ENCODE measurements around the gene MDN1.

The MDN1 gene

DNA sequence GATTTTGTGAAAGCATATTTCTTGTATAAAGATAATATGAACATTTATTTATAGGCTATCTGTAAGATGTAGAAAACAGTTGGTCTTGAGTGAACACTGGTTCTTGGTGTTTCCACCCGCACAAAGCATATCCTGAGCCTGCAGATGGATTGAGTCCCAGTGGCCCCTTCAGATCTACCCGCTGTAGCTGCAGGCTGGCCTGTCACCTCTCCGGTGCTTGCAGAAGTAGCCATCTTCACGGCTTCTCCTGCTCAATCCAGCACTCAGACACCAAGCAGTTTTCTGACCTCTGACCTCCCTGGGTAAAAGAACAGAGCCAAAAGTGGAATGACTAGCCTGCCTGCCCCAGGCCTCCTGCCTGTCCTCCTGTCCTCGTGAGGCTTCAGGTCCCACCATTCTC is 203.7 kb downstream of the MDN1 start:
- Histone ChIP-seq H3K27me3 (ENCODE audit: control insufficient read depth in 1 of 2, insufficient read depth in 1 of 2, low read length in 2 of 2) (no peaks in the 10 kb centered on the region), H2AK5ac (ENCODE audit: low read length, severe bottlenecking) (no peak overlapping the region), H2BK120ac (ENCODE audit: low read depth, low read length) (no peak overlapping the region), H3K4me2 (ENCODE audit: low read length, poor library complexity, severe bottlenecking) (no peak overlapping the region), H3K79me1 (replicated peaks; ENCODE audit: low read length, poor library complexity, severe bottlenecking) (no peaks in the 10 kb centered on the region), H3K14ac (ENCODE audit: low read length in 2 of 2) (no peak overlapping the region), H4K91ac (ENCODE audit: low read length) (no peak overlapping the region), H3K18ac (ENCODE audit: low read depth in 1 of 2, low read length in 2 of 2) (no peak overlapping the region), H2BK15ac (ENCODE audit: low read depth, poor library complexity, severe bottlenecking) (no peak overlapping the region), H3K9me3 (ENCODE audit: control insufficient read depth, low read length) (no peaks in the 10 kb centered on the region), H2BK12ac (ENCODE audit: low read length in 2 of 2) (no peak overlapping the region), H3K23ac (ENCODE audit: low read length in 2 of 2) (no peak overlapping the region), H3K4ac (ENCODE audit: low read depth in 1 of 2, low read length in 2 of 2) (no peak overlapping the region), H3K27ac (ENCODE audit: low read length, poor library complexity, severe bottlenecking) (no peak overlapping the region), H2BK5ac (ENCODE audit: low read depth, low read length, poor library complexity, severe bottlenecking) (no peak overlapping the region), H3K36me3 (ENCODE audit: control insufficient read depth in 1 of 2, insufficient read depth in 2 of 2, low read depth in 1 of 2, low read length in 2 of 2) (no peaks in the 10 kb centered on the region), H4K8ac (ENCODE audit: low read length) (no peak overlapping the region), H3K4me3 (ENCODE audit: insufficient read depth in 1 of 2, low read depth in 1 of 2, low read length in 2 of 2) (no peak overlapping the region), H3K4me1 (ENCODE audit: control insufficient read depth, insufficient read depth, low read depth, low read length) (peaks cover 2% of the 10 kb centered on the region), H3K9ac (ENCODE audit: low read length) (no peak overlapping the region), H2AFZ (ENCODE audit: low read depth, low read length) (no peak overlapping the region)
- DNase-seq = no peak
- 82% methylated on average over 5 of the region's 5 CpGs for WGBS

DNA sequence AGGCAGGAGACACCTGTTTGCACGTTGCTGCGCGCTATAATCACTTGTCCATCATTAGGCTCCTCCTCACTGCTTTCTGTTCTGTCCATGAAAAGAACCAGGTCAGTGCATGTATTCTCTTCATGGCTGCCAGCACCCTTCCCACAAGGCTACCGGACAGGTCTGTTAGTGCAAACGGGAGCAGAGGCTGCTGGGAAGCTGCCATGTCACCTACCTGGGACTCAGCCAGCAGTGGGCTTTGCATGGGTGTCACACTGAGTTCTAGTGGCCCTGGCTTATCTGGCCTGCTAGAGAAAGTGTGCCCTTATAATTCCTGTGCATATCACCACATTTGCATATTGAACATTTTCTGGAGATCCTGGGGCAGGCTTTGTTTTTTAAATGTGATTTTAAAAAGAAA is 205.8 kb downstream of the MDN1 start:
- no peak overlapping the region for H3K4ac ChIP-seq (ENCODE audit: low read depth in 1 of 2, low read length in 2 of 2)
- H3K9ac ChIP-seq (ENCODE audit: low read length) = no peak overlapping the region
- no peaks in the 10 kb centered on the region for H3K27me3 ChIP-seq (ENCODE audit: control insufficient read depth in 1 of 2, insufficient read depth in 1 of 2, low read length in 2 of 2)
- WGBS = over 99% methylated on average over 5 of the region's 5 CpGs
- no peaks in the 10 kb centered on the region for H3K9me3 ChIP-seq (ENCODE audit: control insufficient read depth, low read length)
- H2AFZ ChIP-seq (ENCODE audit: low read depth, low read length) = no peak overlapping the region
- no peak overlapping the region for H3K4me2 ChIP-seq (ENCODE audit: low read length, poor library complexity, severe bottlenecking)
- no peak overlapping the region for H3K18ac ChIP-seq (ENCODE audit: low read depth in 1 of 2, low read length in 2 of 2)
- no peak overlapping the region for H3K23ac ChIP-seq (ENCODE audit: low read length in 2 of 2)
- no peak overlapping the region for H2BK120ac ChIP-seq (ENCODE audit: low read depth, low read length)
- no peak overlapping the region for H2BK15ac ChIP-seq (ENCODE audit: low read depth, poor library complexity, severe bottlenecking)
- no peak overlapping the region for H3K14ac ChIP-seq (ENCODE audit: low read length in 2 of 2)
- no peak overlapping the region for H3K4me3 ChIP-seq (ENCODE audit: insufficient read depth in 1 of 2, low read depth in 1 of 2, low read length in 2 of 2)
- DNase-seq = no peak
- peaks cover 2% of the 10 kb centered on the region for H3K4me1 ChIP-seq (ENCODE audit: control insufficient read depth, insufficient read depth, low read depth, low read length)
- H2BK5ac ChIP-seq (ENCODE audit: low read depth, low read length, poor library complexity, severe bottlenecking) = no peak overlapping the region
- no peak overlapping the region for H2AK5ac ChIP-seq (ENCODE audit: low read length, severe bottlenecking)
- no peak overlapping the region for H3K27ac ChIP-seq (ENCODE audit: low read length, poor library complexity, severe bottlenecking)
- no peak overlapping the region for H4K8ac ChIP-seq (ENCODE audit: low read length)
- no peak overlapping the region for H2BK12ac ChIP-seq (ENCODE audit: low read length in 2 of 2)
- no peaks in the 10 kb centered on the region for H3K79me1 ChIP-seq (replicated peaks; ENCODE audit: low read length, poor library complexity, severe bottlenecking)
- H3K36me3 ChIP-seq (ENCODE audit: control insufficient read depth in 1 of 2, insufficient read depth in 2 of 2, low read depth in 1 of 2, low read length in 2 of 2) = no peaks in the 10 kb centered on the region
- H4K91ac ChIP-seq (ENCODE audit: low read length) = no peak overlapping the region

DNA sequence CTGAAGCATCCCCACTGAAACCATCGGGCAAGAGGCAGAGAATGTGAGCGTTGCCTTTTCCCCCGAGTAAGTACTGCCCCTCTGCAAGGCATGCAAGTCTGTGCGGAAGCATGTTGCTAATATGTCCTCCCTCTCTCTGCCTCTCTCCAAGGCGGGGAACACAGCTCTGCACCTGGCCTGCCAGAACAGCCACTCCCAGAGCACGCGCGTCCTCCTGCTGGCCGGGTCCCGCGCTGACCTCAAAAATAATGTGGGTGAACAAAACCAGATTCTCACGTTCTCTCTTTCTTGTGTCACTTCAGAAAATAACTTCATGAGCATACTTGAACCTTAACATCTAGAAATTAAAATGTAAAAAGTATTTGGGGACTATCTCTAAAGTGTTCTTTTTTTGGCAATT is 207.5 kb downstream of the MDN1 start:
- peaks cover 2% of the 10 kb centered on the region for H3K4me1 ChIP-seq (ENCODE audit: control insufficient read depth, insufficient read depth, low read depth, low read length)

DNA sequence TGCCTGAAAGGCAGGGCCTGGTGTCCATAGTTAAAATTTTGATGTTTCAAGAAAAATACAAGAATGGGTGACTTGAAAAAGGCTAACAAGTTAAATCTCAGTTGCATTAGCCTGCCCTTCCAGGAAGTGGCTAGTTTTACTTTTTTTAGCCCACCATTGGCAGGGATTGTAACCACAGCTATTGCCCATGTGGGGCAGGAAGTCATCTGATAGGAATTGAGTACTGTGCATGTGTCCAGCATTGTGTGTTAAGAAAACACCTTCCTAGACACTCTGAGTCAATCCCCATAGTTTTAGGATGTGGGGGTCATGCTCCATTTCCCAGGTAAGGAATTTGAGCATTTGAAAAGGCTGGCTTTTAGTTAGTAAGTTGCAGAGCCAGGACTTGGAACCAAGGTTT is 207.9 kb downstream of the MDN1 start:
- Histone ChIP-seq H3K36me3 (ENCODE audit: control insufficient read depth in 1 of 2, insufficient read depth in 2 of 2, low read depth in 1 of 2, low read length in 2 of 2) (no peaks in the 10 kb centered on the region), H3K23ac (ENCODE audit: low read length in 2 of 2) (no peak overlapping the region), H3K4ac (ENCODE audit: low read depth in 1 of 2, low read length in 2 of 2) (no peak overlapping the region), H4K8ac (ENCODE audit: low read length) (no peak overlapping the region), H3K4me1 (ENCODE audit: control insufficient read depth, insufficient read depth, low read depth, low read length) (peaks cover 2% of the 10 kb centered on the region), H4K91ac (ENCODE audit: low read length) (no peak overlapping the region), H3K4me2 (ENCODE audit: low read length, poor library complexity, severe bottlenecking) (no peak overlapping the region), H2BK120ac (ENCODE audit: low read depth, low read length) (no peak overlapping the region), H2BK12ac (ENCODE audit: low read length in 2 of 2) (no peak overlapping the region), H2BK5ac (ENCODE audit: low read depth, low read length, poor library complexity, severe bottlenecking) (no peak overlapping the region), H2AFZ (ENCODE audit: low read depth, low read length) (no peak overlapping the region), H3K14ac (ENCODE audit: low read length in 2 of 2) (no peak overlapping the region), H3K27ac (ENCODE audit: low read length, poor library complexity, severe bottlenecking) (no peak overlapping the region), H3K9me3 (ENCODE audit: control insufficient read depth, low read length) (no peaks in the 10 kb centered on the region), H3K27me3 (ENCODE audit: control insufficient read depth in 1 of 2, insufficient read depth in 1 of 2, low read length in 2 of 2) (no peaks in the 10 kb centered on the region), H3K79me1 (replicated peaks; ENCODE audit: low read length, poor library complexity, severe bottlenecking) (no peaks in the 10 kb centered on the region), H3K18ac (ENCODE audit: low read depth in 1 of 2, low read length in 2 of 2) (no peak overlapping the region), H3K4me3 (ENCODE audit: insufficient read depth in 1 of 2, low read depth in 1 of 2, low read length in 2 of 2) (no peak overlapping the region), H2AK5ac (ENCODE audit: low read length, severe bottlenecking) (no peak overlapping the region), H3K9ac (ENCODE audit: low read length) (no peak overlapping the region), H2BK15ac (ENCODE audit: low read depth, poor library complexity, severe bottlenecking) (no peak overlapping the region)
- peak; percentile 5 for DNase-seq

More for the DNA sequence above, 207.5 kb downstream of the MDN1 start:
- H2BK12ac ChIP-seq (ENCODE audit: low read length in 2 of 2) = no peak overlapping the region
- 86% methylated on average over 11 of the region's 12 CpGs for WGBS
- no peak overlapping the region for H3K4ac ChIP-seq (ENCODE audit: low read depth in 1 of 2, low read length in 2 of 2)
- no peak overlapping the region for H3K14ac ChIP-seq (ENCODE audit: low read length in 2 of 2)
- no peaks in the 10 kb centered on the region for H3K27me3 ChIP-seq (ENCODE audit: control insufficient read depth in 1 of 2, insufficient read depth in 1 of 2, low read length in 2 of 2)
- H3K9me3 ChIP-seq (ENCODE audit: control insufficient read depth, low read length) = no peaks in the 10 kb centered on the region
- no peak overlapping the region for H4K8ac ChIP-seq (ENCODE audit: low read length)
- no peak overlapping the region for H3K27ac ChIP-seq (ENCODE audit: low read length, poor library complexity, severe bottlenecking)
- H3K36me3 ChIP-seq (ENCODE audit: control insufficient read depth in 1 of 2, insufficient read depth in 2 of 2, low read depth in 1 of 2, low read length in 2 of 2) = no peaks in the 10 kb centered on the region
- H3K79me1 ChIP-seq (replicated peaks; ENCODE audit: low read length, poor library complexity, severe bottlenecking) = no peaks in the 10 kb centered on the region
- H2BK5ac ChIP-seq (ENCODE audit: low read depth, low read length, poor library complexity, severe bottlenecking) = no peak overlapping the region
- no peak for DNase-seq
- no peak overlapping the region for H2AFZ ChIP-seq (ENCODE audit: low read depth, low read length)
- no peak overlapping the region for H3K23ac ChIP-seq (ENCODE audit: low read length in 2 of 2)
- no peak overlapping the region for H4K91ac ChIP-seq (ENCODE audit: low read length)
- H3K9ac ChIP-seq (ENCODE audit: low read length) = no peak overlapping the region
- no peak overlapping the region for H2BK120ac ChIP-seq (ENCODE audit: low read depth, low read length)
- H3K4me2 ChIP-seq (ENCODE audit: low read length, poor library complexity, severe bottlenecking) = no peak overlapping the region
- H3K4me3 ChIP-seq (ENCODE audit: insufficient read depth in 1 of 2, low read depth in 1 of 2, low read length in 2 of 2) = no peak overlapping the region
- no peak overlapping the region for H2AK5ac ChIP-seq (ENCODE audit: low read length, severe bottlenecking)
- H3K18ac ChIP-seq (ENCODE audit: low read depth in 1 of 2, low read length in 2 of 2) = no peak overlapping the region
- no peak overlapping the region for H2BK15ac ChIP-seq (ENCODE audit: low read depth, poor library complexity, severe bottlenecking)
